DOHH2 (cell line): ENCODE data around the gene PRODH.
"Not testable (repeated sequence)": the region's sequence is repeated elsewhere in the genome, so short reads cannot be mapped to it uniquely, and the experiment has no call there.

ENCODE experiments used
- H3F3A ChIP-seq: fragments of 200-600 bp; sonication (generic), shearing (Covaris generic); 2 replicates; pipeline ENCODE4 v1.6.0; 2016; ENCODE audit warnings: antibody characterized with exemption, mild to moderate bottlenecking; ENCODE audit not compliant: control insufficient read depth, insufficient read depth
- H3K27ac ChIP-seq: fragments of 200-600 bp; sonication (generic); 2 replicates; pipeline ENCODE4 v1.5.1; 2014; ENCODE audit warnings: low read depth, mild to moderate bottlenecking, low read length, moderate library complexity
- H3K27me3 ChIP-seq: fragments of 200-600 bp; sonication (generic); 2 replicates; pipeline ENCODE4 v1.6.1; 2014; ENCODE audit warnings: mild to moderate bottlenecking, low read length, mixed read lengths; ENCODE audit not compliant: control insufficient read depth
- H3K36me3 ChIP-seq: fragments of 200-600 bp; sonication (generic); 2 replicates; pipeline ENCODE4 v1.6.1; 2014; ENCODE audit warnings: mild to moderate bottlenecking, low read length, moderate library complexity, mixed read lengths; ENCODE audit not compliant: control insufficient read depth
- H3K4me1 ChIP-seq: fragments of 200-600 bp; sonication (generic); 2 replicates; pipeline ENCODE4 v1.6.1; 2014; ENCODE audit warnings: mild to moderate bottlenecking, low read length, mixed read lengths; ENCODE audit not compliant: control insufficient read depth
- H3K4me2 ChIP-seq: fragments of 200-600 bp; sonication (generic); 2 replicates; pipeline ENCODE4 v1.6.0; 2014; ENCODE audit warnings: mild to moderate bottlenecking, low read length, moderate library complexity
- H3K4me3 ChIP-seq: fragments of 200-600 bp; sonication (generic); 2 replicates; pipeline ENCODE4 v1.5.1; 2014; ENCODE audit warnings: mild to moderate bottlenecking, low read length, mixed read lengths
- H3K79me2 ChIP-seq: fragments of 200-600 bp; sonication (generic); 2 replicates; pipeline ENCODE4 v1.6.1; 2014; ENCODE audit warnings: mild to moderate bottlenecking, low read length, mixed read lengths; ENCODE audit not compliant: control insufficient read depth
- H3K9me2 ChIP-seq: fragments of 200-600 bp; sonication (generic); replicated peaks from 2 replicates; pipeline ENCODE4 v1.6.1; 2014; ENCODE audit warnings: mild to moderate bottlenecking, low read length, mixed read lengths; ENCODE audit not compliant: control insufficient read depth
- H3K9me3 ChIP-seq: fragments of 200-600 bp; sonication (generic); 2 replicates; pipeline ENCODE4 v1.6.1; 2014; ENCODE audit warnings: antibody characterized with exemption, low read length, mixed read lengths; ENCODE audit not compliant: control insufficient read depth, insufficient read depth
- H4K20me1 ChIP-seq: fragments of 200-600 bp; sonication (generic); 2 replicates; pipeline ENCODE4 v1.6.0; 2014; ENCODE audit warnings: low read depth, mild to moderate bottlenecking, antibody characterized with exemption, low read length, moderate library complexity; ENCODE audit not compliant: control insufficient read depth, insufficient read depth
- CTCF ChIP-seq: fragments of 200-600 bp; sonication (generic); IDR thresholded peaks from one replicate; pipeline ENCODE4 v1.5.1; 2014; ENCODE audit warnings: antibody characterized with exemption, mild to moderate bottlenecking, low read depth, low read length; ENCODE audit not compliant: poor library complexity, severe bottlenecking
- EZH2phosphoT487 ChIP-seq: fragments of 200-600 bp; sonication (generic); IDR thresholded peaks from 2 replicates; pipeline ENCODE4 v1.6.1; 2017; ENCODE audit warnings: borderline replicate concordance, mild to moderate bottlenecking, antibody characterized with exemption, low read length, moderate library complexity, mixed read lengths

PRODH gene

GRCh38 chr22:18950141-18950540, 14.0 kb upstream of the PRODH start:
- Histone ChIP-seq H3K79me2 (no peaks in the 10 kb centered on the region), H3K4me3 (no peak overlapping the region), H3K36me3 (no peaks in the 10 kb centered on the region), H3K27ac (no peak overlapping the region), H3K27me3 (no peaks in the 10 kb centered on the region; the same call in 1 of the 2 replicates), H3K4me2 (no peak overlapping the region), H3K4me1 (no peaks in the 10 kb centered on the region; the same call in 1 of the 2 replicates), H3F3A (no peaks in the 10 kb centered on the region), H3K9me3 (no peaks in the 10 kb centered on the region), H4K20me1 (no peaks in the 10 kb centered on the region), H3K9me2 (no peaks in the 10 kb centered on the region)
- TF ChIP-seq CTCF (no peak), EZH2phosphoT487 (no peak)

GRCh38 chr22:18947905-18948304, 11.8 kb upstream of the PRODH start:
- TF ChIP-seq EZH2phosphoT487 (no peak), CTCF (no peak)
- Histone ChIP-seq H3K4me2 (no peak overlapping the region), H3K27ac (no peak overlapping the region), H3K9me2 (no peaks in the 10 kb centered on the region), H4K20me1 (no peaks in the 10 kb centered on the region), H3K4me1 (no peaks in the 10 kb centered on the region), H3K36me3 (no peaks in the 10 kb centered on the region), H3K79me2 (no peaks in the 10 kb centered on the region), H3F3A (no peaks in the 10 kb centered on the region), H3K27me3 (no peaks in the 10 kb centered on the region; the same call in 1 of the 2 replicates), H3K4me3 (no peak overlapping the region), H3K9me3 (no peaks in the 10 kb centered on the region)

- H3K4me2 ChIP-seq, result not testable (repeated sequence)
Observed at GRCh38 chr22:18947105-18947504, 11.0 kb upstream of the PRODH start.

GRCh38 chr22:18938691-18939090, 2.6 kb upstream of the PRODH start:
- not testable (repeated sequence) for H3K27ac ChIP-seq, H3K9me2 ChIP-seq, H3K27me3 ChIP-seq, H3K36me3 ChIP-seq, H3F3A ChIP-seq, H3K79me2 ChIP-seq, H3K4me3 ChIP-seq, H3K4me2 ChIP-seq, H4K20me1 ChIP-seq, H3K4me1 ChIP-seq, H3K9me3 ChIP-seq

More at GRCh38 chr22:18947105-18947504, 11.0 kb upstream of the PRODH start:
- H3F3A ChIP-seq, H3K9me2 ChIP-seq, H3K27me3 ChIP-seq, H3K9me3 ChIP-seq, H3K27ac ChIP-seq, H3K79me2 ChIP-seq, H3K4me1 ChIP-seq, H3K36me3 ChIP-seq, H4K20me1 ChIP-seq, H3K4me3 ChIP-seq: not testable (repeated sequence)

- not testable (repeated sequence) for H3K4me2 ChIP-seq, H3K4me3 ChIP-seq, H3K27me3 ChIP-seq, H3K79me2 ChIP-seq, H3K9me2 ChIP-seq, H3K4me1 ChIP-seq, H3F3A ChIP-seq, H3K9me3 ChIP-seq, H4K20me1 ChIP-seq, H3K36me3 ChIP-seq, H3K27ac ChIP-seq
Observed at GRCh38 chr22:18934688-18935087, 1.4 kb downstream of the PRODH start.
